HG02852 (cell line): Measurements from ENCODE around the gene ARHGAP27.
"Not testable (repeated sequence)": the region's sequence is repeated elsewhere in the genome, so short reads cannot be mapped to it uniquely, and the experiment has no call there.

Source experiments
- ATAC-seq: cut with Tn5 transposase; IDR thresholded peaks from one replicate; pipeline ENCODE4 v1.9.1; 2021; ENCODE audit warnings: mild to moderate bottlenecking, moderate library complexity; ENCODE audit not compliant: unreplicated experiment

The ARHGAP27 gene, protein sequence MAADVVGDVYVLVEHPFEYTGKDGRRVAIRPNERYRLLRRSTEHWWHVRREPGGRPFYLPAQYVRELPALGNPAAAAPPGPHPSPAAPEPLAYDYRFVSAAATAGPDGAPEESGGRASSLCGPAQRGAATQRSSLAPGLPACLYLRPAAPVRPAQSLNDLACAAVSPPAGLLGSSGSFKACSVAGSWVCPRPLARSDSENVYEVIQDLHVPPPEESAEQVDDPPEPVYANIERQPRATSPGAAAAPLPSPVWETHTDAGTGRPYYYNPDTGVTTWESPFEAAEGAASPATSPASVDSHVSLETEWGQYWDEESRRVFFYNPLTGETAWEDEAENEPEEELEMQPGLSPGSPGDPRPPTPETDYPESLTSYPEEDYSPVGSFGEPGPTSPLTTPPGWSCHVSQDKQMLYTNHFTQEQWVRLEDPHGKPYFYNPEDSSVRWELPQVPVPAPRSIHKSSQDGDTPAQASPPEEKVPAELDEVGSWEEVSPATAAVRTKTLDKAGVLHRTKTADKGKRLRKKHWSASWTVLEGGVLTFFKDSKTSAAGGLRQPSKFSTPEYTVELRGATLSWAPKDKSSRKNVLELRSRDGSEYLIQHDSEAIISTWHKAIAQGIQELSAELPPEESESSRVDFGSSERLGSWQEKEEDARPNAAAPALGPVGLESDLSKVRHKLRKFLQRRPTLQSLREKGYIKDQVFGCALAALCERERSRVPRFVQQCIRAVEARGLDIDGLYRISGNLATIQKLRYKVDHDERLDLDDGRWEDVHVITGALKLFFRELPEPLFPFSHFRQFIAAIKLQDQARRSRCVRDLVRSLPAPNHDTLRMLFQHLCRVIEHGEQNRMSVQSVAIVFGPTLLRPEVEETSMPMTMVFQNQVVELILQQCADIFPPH

DNA sequence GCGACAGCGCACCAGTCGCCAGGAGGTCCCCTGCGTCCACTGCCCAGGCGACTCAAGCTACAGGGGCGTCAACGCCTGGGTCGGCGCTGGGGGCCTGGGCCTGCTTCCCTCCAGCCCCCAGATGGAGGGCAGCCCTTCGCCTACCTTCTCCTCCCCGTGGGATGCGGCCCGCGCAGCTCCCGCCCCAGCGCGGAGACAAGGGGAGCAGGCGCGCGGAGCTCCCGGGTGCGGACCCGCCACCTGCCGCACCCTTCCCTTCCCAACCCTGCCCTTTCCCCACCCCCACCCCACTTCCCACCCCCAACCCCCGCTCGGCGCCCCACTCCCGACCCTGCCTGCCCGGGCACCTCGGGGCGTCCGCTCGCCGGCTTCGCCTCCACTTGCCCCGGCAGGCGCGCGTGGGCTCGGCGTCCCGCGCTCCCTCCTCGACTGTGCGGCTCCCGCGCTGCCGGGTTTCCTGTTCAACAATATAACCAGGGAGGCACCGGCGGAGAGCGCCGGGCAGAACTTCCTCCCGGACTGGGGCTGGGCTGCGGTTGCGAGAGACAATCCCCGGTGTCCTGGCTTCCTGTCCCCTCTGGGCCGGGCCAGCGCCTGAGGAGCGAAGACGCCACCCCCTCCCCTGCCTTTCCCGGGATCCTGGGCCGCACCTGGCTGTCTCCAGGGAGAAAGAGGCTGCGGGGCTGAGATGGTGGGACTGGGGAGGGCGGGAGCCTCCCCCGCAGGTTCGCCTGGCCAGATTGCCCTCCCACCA is at the start of gene ARHGAP27:
Gene ARHGAP27, minus strand, starts transcription at position 466 of the 754 bp plus-strand sequence. CDS start 2,591 bp downstream, outside the sequence.
- no peak for ATAC-seq

DNA sequence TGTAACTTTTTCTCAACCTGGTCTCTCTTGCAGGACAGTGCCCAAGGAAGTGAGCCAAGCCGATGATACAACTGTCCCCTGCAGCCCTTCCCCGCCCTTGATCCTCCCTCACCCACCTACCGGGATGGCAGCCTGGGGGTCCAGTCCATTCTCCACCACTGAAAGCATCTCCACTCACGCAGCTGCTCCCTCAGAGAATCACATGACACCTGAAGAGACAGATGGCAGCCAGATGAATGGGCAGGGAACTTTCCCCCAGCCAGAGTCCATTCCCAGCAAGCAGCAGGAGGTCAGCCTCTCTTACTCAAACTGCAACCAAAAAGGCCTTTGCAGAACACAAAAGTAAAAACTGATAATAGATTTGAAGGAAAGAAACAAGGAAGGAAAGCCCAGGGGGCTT is 49.6 kb upstream of the ARHGAP27 start:
- ATAC-seq = not testable (repeated sequence)

DNA sequence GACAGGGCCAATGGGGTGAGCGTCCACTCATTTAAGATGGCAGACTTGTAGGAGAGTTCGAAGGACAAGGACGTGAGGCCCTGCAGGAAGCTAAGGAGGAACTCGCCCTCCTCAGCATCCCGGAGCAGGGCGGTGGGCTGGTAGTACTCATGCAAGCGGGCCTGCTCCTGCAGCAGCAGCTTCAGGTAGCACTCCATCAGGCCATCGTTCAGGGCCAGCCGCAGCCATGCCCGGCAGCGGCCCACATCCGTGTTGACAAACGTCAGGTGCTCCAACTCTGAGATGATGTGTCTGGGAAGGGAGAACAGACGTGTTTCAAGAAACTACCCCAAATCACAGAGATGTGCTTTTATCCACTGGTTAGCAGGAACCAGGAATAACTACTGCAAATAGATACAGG is 42.8 kb upstream of the ARHGAP27 start:
- ATAC-seq = not testable (repeated sequence)

DNA sequence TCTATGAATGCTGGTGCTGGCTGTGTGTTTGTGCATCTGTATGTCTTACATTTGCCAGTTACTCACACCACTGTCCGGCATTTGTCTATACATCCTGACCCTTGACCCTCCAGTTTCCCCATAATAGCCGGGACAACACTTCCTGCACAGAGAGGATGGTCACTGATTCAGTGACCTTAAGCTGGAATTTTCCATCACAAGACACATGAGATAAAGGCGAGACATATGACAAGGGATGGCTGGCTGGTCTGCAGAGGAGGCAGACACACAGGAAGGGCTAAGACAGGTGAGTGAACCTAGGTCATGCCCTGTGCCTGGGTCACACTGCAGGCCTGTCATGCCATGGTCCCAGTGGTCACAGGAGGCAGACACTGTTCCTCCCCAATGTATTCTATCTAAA is 39.6 kb upstream of the ARHGAP27 start:
- ATAC-seq = not testable (repeated sequence)

DNA sequence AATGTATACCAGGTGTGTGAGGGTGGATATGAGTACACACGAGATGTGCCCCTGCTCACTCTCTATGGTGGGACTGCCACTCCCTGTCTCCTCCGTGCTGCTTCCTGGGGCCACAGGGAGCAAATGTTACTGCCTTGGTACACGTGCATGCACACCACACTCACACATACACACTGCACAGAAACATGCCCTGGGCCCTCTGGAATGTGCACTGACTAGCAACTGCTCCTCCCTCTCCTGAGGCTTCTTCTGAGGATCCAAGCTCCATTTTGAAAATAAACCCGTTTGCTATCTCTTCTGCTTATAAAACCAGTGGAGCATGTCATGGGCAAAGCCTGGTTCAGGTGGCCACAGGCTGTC is 36.5 kb upstream of the ARHGAP27 start:
- not testable (repeated sequence) for ATAC-seq

DNA sequence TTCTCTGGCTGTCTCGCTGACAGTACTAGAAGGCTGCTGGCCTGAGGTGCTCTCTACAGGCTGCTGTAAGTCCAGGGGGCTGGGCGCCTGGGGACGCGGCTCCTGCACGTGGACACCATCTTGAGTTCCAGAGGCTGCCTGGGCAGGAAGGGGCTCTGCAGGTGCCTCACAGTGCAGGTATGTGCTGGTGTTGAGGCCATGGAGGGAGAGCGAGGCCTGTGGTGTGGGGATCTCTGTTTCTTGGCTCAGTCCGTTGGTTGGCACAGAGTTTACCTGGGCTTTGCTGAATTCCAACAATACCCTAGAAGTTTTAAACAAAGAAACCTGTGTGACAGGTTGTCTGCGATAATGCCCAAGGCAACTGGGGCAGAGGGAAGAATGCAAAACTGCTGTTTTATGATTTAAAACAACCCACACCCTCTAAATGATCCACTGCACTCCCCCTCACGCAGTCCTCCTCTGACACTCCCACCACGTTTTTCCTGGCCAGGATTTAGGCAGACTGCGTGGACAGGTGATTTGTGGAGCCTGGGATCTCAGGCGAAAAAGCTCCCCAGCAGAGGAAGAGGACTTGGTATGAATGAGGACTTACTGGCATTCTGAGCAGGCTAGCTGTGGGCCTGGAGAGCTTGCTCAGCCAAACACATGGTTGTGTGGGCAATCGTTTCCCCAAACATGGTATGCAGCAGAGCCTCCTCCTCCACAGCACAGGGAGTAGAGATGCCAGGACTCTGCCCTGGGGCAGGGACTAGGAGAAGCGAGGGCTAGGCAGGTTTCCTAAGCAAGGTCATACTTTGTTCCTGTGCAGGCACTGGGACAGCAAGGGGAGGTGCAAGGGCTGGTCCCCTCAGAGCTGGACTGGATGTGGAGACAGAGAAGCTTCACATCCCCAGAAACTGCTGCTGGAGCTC is 35.9 kb upstream of the ARHGAP27 start:
- not testable (repeated sequence) for ATAC-seq

DNA sequence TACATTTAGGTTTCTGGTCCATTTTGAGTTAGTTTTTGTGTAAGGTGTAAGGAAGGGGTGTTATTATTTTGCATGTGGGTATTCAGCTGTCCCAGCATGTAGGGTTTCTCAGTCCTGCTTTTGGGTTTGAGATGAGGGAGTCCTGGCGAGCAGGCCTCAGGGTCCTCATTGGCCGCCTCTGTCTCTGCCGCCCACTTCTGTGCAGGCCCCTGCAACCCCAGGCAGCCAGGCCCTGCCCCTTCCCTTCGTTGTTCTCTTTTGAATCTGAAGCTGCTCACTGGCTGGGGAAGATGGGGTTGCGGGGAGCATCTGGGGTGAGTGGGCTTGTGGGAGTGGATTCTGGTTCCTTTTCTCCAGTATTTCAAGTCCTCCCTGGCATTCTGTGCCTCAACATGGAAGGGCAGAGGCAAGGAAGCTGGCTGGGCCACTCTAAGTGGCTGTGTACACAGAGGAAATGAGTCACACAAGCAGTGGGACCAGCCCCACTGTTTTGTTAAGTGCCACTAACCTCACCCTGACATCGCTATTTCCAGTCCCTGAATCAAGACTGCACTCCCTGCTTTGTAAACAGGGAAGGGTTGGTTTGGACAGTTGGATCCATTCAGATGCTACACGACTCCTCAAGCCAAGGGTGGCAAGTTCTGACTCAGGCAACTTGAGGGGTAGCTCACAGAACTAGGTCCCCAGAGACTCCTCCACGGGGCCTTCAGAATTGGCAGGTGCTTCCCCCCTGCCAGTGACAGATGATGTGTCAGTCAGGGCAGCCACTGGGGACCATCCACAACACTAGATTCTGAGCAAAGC is 29.1 kb upstream of the ARHGAP27 start:
- peak; percentile 76 for ATAC-seq

DNA sequence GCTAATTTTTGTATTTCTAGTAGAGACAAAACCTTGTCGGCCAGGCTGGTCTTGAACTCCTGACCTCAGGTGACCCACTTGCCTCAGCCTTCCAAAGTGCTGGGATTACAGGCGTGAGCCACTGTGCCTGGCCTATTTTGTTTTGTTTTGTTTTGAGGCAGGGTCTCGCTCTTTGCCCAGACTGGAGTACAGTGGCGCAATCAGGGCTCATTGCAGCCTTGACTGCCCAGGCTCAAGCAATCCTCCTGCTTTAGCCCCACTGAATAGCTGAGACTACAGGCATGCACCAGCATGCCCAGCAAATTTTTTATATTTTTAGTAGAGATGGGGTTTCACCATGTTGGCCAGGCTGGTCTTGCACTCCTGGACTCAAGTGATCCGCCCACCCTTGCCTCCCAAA is 27.8 kb upstream of the ARHGAP27 start:
- not testable (repeated sequence) for ATAC-seq

DNA sequence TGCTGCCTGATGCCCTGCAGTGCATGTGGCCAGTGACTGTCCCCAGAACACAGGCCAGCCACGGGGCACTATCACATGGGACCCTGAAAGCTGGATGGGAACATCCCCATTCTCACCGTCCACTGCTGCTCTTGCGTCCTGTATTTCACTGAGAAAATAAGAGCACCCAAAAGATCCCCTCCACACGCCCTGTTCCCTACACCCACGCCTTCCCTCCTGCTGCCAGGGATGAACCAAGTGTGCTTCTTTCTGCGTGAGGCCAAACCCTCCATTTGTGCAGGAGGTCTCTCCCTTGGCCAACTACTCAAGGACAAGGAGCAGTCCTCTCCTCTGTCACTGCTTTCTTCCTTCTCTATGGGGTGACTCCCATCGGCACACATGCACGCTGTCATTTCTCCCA is 21.7 kb upstream of the ARHGAP27 start:
- ATAC-seq = not testable (repeated sequence)

DNA sequence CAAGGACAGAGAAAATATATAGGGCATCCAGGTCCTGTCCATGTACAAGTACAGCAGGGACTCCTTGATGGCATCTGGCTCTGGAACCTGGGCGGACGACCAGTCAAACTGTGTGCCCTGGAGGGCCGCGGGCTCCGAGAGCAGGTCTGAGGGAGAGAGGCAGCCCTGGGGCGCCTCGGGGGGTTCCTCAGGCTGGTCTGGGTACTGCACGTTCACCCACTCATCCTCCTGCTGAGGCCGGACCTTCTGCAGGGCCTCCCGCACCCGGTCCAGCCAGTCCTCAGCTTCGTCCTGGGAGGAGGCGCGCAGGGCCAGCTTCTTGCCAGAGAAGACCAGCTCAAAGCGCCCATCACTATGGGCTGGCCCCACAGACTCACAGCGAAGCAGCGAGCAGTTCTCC is 21.1 kb upstream of the ARHGAP27 start:
- not testable (repeated sequence) for ATAC-seq

DNA sequence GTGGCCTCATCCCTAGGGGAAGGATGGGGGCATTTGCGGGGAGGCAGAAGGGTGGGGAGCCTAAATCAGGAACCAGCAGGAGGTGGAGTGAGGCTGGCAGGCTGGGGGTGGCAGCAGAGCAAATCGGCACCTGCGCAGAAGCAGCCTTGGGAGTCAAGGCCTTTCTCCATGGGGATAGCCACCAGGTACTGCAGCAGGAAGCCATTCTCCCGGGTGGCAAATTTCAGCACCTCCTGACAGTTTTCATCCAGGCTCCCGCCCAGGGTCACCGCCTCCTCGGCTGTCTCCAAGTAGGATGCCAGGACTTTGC is 20.5 kb upstream of the ARHGAP27 start:
- ATAC-seq = not testable (repeated sequence)

DNA sequence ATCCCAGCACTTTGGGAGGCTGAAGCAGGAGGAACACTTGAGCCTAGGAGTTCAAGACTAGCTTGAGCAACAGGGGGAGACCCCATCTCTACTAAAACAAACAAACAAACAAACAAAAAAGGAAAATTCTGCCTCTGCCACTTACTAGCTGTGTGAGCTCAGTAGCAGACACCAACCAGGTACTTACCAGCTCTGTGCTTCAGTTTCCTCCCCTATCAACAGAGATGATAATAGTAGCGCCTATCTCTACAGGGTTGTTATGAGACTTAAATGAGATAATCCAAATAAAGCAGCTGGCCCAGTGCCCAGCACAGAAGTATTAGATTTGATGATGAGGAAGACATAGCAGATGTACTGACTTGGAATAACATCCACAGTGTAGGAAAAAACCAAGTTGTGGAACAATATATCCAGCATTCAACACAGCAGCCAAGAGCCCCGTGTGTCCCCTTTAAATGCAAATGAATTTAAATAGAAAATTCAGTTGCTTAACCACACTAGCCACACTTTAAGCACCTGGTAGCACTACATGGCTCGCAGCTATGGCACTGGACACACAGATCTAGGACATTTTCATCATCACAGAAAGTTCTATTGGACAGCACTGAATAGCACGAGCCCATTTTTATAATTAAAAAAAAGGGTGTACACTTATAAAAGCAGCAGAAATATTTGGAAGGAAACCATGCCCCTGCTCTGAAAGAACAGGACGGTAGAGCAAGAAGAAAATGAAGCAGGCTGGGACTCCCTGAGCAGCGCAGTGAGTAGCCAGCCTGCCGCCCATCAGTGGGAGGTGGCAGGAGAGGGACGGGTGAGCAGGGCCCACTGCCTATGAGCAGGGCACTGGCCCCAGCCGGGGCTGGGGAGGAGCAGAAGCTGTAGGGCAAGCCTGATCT is 19.9 kb upstream of the ARHGAP27 start:
- not testable (repeated sequence) for ATAC-seq

DNA sequence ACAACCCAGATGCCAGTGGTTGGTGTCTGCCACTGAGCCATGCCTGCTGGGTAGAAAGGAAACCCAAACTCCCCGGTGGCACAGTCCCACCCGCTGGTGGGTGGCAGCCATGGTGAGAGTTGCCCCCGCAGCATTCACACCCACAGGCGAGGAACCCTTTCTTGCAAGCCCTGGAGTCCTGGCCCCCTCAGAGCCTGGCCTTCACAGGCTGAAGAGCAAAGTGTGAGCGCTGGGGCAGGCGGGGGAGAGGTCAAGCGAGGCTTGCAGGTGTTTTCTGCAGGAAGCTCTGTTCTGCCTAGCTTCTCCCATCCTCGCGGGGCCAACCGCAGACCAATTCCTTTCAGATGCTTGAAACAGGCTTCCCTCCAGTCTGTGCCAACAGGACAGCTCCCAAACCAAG is 19.0 kb upstream of the ARHGAP27 start:
- not testable (repeated sequence) for ATAC-seq

DNA sequence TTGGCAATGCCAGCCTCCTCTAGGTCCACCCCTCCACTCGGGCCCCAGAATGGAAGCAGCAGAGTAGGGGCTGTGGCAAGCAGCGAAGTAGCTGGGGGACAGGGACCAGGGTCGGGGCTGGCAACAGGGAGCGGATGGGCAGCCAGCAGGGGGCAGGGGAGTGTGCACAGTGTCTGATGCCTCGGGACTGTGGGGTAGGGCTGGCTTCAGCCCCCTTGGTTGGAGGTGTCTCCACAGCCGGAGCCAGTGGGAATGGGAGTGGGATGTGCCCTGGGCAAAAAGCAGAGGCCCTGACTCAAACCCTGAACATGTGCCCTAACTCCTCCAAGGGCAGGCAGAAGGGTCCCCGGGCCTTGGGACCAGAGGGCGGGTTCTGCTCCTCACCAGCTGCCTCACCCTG is 18.5 kb upstream of the ARHGAP27 start:
- no peak for ATAC-seq

DNA sequence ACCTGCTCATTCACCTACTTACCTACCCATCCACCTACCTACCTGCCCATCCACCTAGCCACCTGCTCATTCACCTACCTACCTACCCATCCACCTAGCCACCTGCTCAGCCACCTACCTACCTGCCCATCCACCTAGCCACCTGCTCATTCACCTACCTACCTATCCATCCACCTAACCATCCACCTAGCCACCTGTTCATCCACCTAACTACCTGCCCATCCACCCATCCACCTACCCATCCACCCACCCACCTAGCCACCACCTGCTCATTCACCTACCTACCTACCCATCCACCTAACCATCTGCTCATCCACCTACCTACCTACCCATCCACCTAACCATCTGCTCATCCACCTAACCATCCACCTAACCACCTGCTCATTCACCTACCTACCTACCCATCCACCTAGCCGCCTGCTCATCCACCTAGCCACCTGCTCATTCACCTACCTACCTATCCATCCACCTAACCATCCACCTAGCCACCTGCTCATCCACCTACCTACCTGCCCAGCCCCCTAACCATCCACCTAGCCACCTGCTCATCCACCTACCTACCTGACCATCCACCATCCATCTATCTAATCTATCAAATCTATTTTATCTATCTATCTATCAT is 17.1 kb upstream of the ARHGAP27 start:
- not testable (repeated sequence) for ATAC-seq

DNA sequence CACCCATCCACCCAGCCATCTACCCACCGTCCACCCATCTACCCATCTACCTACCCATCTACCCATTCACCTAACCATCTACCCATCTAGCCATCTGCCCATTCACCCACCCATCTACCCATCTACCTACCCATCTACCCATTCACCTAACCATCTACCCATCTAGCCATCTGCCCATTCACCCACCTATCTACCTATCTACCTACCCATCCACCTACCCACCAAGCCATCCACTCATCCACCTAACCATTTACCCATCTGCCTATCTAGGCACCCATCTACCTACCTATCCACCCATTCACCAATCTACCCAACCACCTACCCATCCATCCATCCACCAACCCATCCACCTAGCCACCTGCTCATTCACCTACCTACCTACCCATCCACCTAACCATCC is 16.6 kb upstream of the ARHGAP27 start:
- not testable (repeated sequence) for ATAC-seq

DNA sequence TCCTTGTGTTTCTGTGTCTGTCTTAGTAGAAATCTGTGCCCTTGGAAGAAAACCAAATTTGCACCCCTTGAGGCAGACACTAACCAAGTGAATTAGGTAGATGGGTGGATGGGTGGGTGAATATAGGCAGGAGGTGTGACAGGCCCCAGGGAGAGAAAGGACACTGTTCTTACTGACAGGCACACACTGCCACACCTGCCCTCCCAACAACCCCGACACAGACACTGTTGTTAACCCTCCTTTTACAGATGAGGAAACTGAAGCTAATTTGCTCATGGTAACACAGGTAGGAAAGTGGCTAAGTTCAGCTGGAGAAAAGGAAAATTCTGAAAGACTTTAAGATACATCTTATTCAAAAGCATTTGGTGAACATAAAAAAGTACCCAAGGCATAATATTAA is 15.8 kb upstream of the ARHGAP27 start:
- ATAC-seq = not testable (repeated sequence)

DNA sequence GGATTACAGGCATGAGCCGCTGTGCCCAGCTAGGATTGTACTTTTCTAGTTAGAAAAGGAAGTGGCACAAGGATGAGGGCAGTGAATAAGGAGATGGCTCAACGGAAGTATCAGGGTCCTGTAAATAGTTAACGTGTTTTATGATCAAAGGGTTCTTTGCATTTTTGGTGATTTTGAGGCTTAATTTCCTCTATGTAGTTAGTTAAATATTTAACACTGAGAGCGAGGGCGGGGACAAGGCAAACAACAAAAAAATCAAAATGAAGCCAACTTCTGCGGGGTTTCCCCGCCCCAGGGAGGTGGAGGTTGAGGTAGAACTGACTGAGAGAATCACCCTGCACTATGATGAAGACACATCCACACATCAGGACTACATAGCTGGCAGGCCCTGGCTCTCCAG is 15.4 kb upstream of the ARHGAP27 start:
- ATAC-seq = not testable (repeated sequence)
